Measurements from ENCODE around the gene IL19. TPM values are rescaled to one million over a fixed set of nuclear protein-coding genes. Genes with fewer than 3 reads are reported as not detected.

Gene IL19
- total and polyA plus RNA-seq, 9 of the 15 experiments (the other 6 are each of a cell fraction or from before 2014, with no cell fraction given), result not detected

- TF ChIP-seq CREB1 (IDR thresholded peaks at IDR 0.05), result peak; percentile 59; the same call in 1 of the 2 replicates
- TF ChIP-seq CREB1 (CRISPR knock-in tag; IDR thresholded peaks at IDR 0.05), result no peak
- peak; percentile 95 for TF ChIP-seq SMARCE1 (IDR thresholded peaks at IDR 0.05)
- TF ChIP-seq JUND (IDR thresholded peaks at IDR 0.05; ENCODE audit: borderline replicate concordance, low read depth, low read length), result peak; percentile 70
- no peak for TF ChIP-seq JUND (tag; IDR thresholded peaks at IDR 0.05; ENCODE audit: borderline replicate concordance, low read depth, low read length)
- TF ChIP-seq DIDO1 (tag; IDR thresholded peaks at IDR 0.05; ENCODE audit: low read depth), result 0 out of 2 replicates have a peak, but pooled peaks have one; percentile 52
- no peak for TF ChIP-seq ZFP36 (IDR thresholded peaks at IDR 0.05; ENCODE audit: low read depth, low read length, partially characterized antibody)
- TF ChIP-seq EWSR1 (IDR thresholded peaks at IDR 0.05; ENCODE audit: borderline replicate concordance, low read depth, partially characterized antibody), result no peak
- no peak for TF ChIP-seq ARID2 (IDR thresholded peaks at IDR 0.05)
- TF ChIP-seq MTA1 (IDR thresholded peaks at IDR 0.05; ENCODE audit: borderline replicate concordance), result peak; percentile 59; the same call in 1 of the 2 replicates
- 0 out of 2 replicates have a peak, but pooled peaks have one; percentile 29 for TF ChIP-seq AFF4 (CRISPR knock-in tag; IDR thresholded peaks at IDR 0.05)
- peak; percentile 72; the same call in 1 of the 2 replicates for TF ChIP-seq ZNF449 (CRISPR knock-in tag; IDR thresholded peaks at IDR 0.05)
- no peak for TF ChIP-seq SIN3A (IDR thresholded peaks at IDR 0.05; ENCODE audit: borderline replicate concordance in 2 of 2, control insufficient read depth in 1 of 2, low read depth in 2 of 2, low read length in 2 of 2)
- peak; percentile 95 for TF ChIP-seq TAL1 (IDR thresholded peaks at IDR 0.05)
- TF ChIP-seq DDX20 (tag; IDR thresholded peaks at IDR 0.05; ENCODE audit: low read depth), result no peak
- TF ChIP-seq RFX5 (IDR thresholded peaks at IDR 0.05; ENCODE audit: low read depth, low read length), result no peak
- TF ChIP-seq ZNF398 (CRISPR knock-in tag; IDR thresholded peaks at IDR 0.05), result no peak
- 0 out of 2 replicates have a peak, but pooled peaks have one; percentile 38 for TF ChIP-seq ZBTB12 (CRISPR knock-in tag; IDR thresholded peaks at IDR 0.05)
- TF ChIP-seq CAMTA2 (CRISPR knock-in tag; conservative IDR thresholded peaks at IDR 0.05), result no peak
- TF ChIP-seq GTF2B (IDR thresholded peaks at IDR 0.05; ENCODE audit: extremely low read depth, insufficient read length), result no peak
Observed at GRCh38 chr1:206735553-206736031, 35.0 kb upstream of the IL19 start (continued).

All from K562 (cell line).